Left lung (tissue), 10 donors: ENCODE data around the gene CUEDC1. TPM values are rescaled to one million over a fixed set of nuclear protein-coding genes. Genes with fewer than 3 reads are reported as not detected.

Source experiments
- ATAC-seq: fragments of 200-7000 bp; cut with Tn5 transposase; one replicate; pipeline ENCODE4 v1.9.1; 2020; ENCODE audit warnings: moderate library complexity
- DNase-seq, 4 donors: peaks; one replicate each; pipeline ENCODE4 v3.0.0-alpha.2; 2013 to 2020
- H3K27ac ChIP-seq, 2 donors: fragments of 200-600 bp; sonication (generic) in 1 of 2; one replicate each; pipeline versions ENCODE4 v1.5.0 to v1.8.0; 2020 to 2021
- H3K27me3 ChIP-seq, 2 donors: fragments of 200-600 bp; sonication (generic) in 1 of 2; one replicate each; pipeline versions ENCODE4 v1.5.0 to v1.8.0; 2020 to 2021
- H3K36me3 ChIP-seq, 2 donors: fragments of 200-600 bp; sonication (generic) in 1 of 2; one replicate each; pipeline versions ENCODE4 v1.5.0 to v1.8.0; 2020 to 2021
- H3K4me1 ChIP-seq, 2 donors: fragments of 200-600 bp; one replicate each; pipeline ENCODE4 v1.8.0; 2021
- H3K4me3 ChIP-seq, 2 donors: fragments of 200-600 bp; sonication (generic) in 1 of 2; one replicate each; pipeline versions ENCODE4 v1.5.0 to v1.8.0; 2020 to 2021; ENCODE audit warnings: mild to moderate bottlenecking in 1 of 2
- H3K9me3 ChIP-seq, 2 donors: fragments of 200-600 bp; sonication (generic) in 1 of 2; one replicate each; pipeline versions ENCODE4 v1.5.0 to v1.8.0; 2020 to 2021
- CTCF ChIP-seq, 2 donors: fragments of 200-600 bp; sonication (generic) in 1 of 2; IDR thresholded peaks; one replicate each; pipeline versions ENCODE4 v1.5.0 to v1.8.0; 2021; ENCODE audit warnings: antibody characterized with exemption in 2 of 2
- intact Hi-C, 2 donors: fragments of 100-400 bp; cut with DNase I; formaldehyde crosslinking; loops; one replicate each; pipeline versions ENCODE4 v1.11.2 to v1.14.2; 2022
- polyA plus RNA-seq, 6 donors: library from polyadenylated mRNA; unstranded; fragments of 120-200 nt; gene quantifications; one replicate each; pipeline ENCODE4 v1.2.1, GENCODE V29; 2013; ENCODE audit not compliant: insufficient read length in 6 of 6
- total RNA-seq, 2 donors: library from RNA; stranded (reverse); fragmentation: NEBNext Ultra II Directional; extraction: Animal tissue kit (Norgen Biotek cat#: 25700); gene quantifications; one replicate each; pipeline ENCODE4 v1.2.1, GENCODE V29; 2021
- donor health status: DM: no; HTN: yes; CAD: no.
- donor health status: DM: no; HTN: no; CAD: no.

CUEDC1 gene
- total and polyA plus RNA-seq, 8 donors: 38.2 to 47.7 (median 42.6) TPM

GRCh38 chr17:57876866-57877237 lies 78.4 kb downstream of the CUEDC1 start:
- no peak overlapping the region for H3K27ac ChIP-seq
- peaks cover 0 to 5% of the 10 kb centered on the region in 2 donors for H3K27me3 ChIP-seq
- H3K4me1 ChIP-seq: peaks cover 40 to 49% of the 10 kb centered on the region in 2 donors
- intact Hi-C loops: no loop called here
- peaks cover 0 to 32% of the 10 kb centered on the region in 2 donors for H3K36me3 ChIP-seq
- no peaks in the 10 kb centered on the region for H3K9me3 ChIP-seq
- no peak overlapping the region for H3K4me3 ChIP-seq
- no peak for TF ChIP-seq CTCF (IDR thresholded peaks at IDR 0.05)
- DNase-seq (no peak), ATAC-seq (no peak)

- Histone ChIP-seq H3K4me3 (no peak overlapping the region), H3K36me3 (peaks cover 0 to 35% of the 10 kb centered on the region in 2 donors), H3K4me1 (peaks cover 35 to 49% of the 10 kb centered on the region in 2 donors), H3K27me3 (peaks cover 0 to 5% of the 10 kb centered on the region in 2 donors), H3K27ac (peak overlapping the region; percentile 65 to 72), H3K9me3 (no peaks in the 10 kb centered on the region)
- intact Hi-C loops: no loop called here
- DNase-seq: no peak
- no peak for TF ChIP-seq CTCF (IDR thresholded peaks at IDR 0.05)
- no peak for ATAC-seq
Measured at GRCh38 chr17:57876023-57876865, 79.0 kb downstream of the CUEDC1 start.

- Histone ChIP-seq H3K27ac (peak overlapping the region; percentile 65 to 72), H3K36me3 (peaks cover 0 to 42% of the 10 kb centered on the region in 2 donors), H3K4me1 (peaks cover 30 to 49% of the 10 kb centered on the region in 2 donors), H3K27me3 (peaks cover 0 to 5% of the 10 kb centered on the region in 2 donors), H3K4me3 (no peak overlapping the region), H3K9me3 (no peaks in the 10 kb centered on the region)
- peak in 1 of 2 donors; percentile 37 for TF ChIP-seq CTCF (IDR thresholded peaks at IDR 0.05)
- peak; percentile 93 for ATAC-seq
- DNase-seq: peak; percentile 80 to 95 (median 88)
- intact Hi-C loops: no loop called here
Measured at GRCh38 chr17:57875290-57876022, 79.8 kb downstream of the CUEDC1 start.

GRCh38 chr17:57874434-57875289 lies 80.5 kb downstream of the CUEDC1 start:
- no peak for TF ChIP-seq CTCF (IDR thresholded peaks at IDR 0.05)
- DNase-seq (peak; percentile 83 to 94 (median 86)), ATAC-seq (peak; percentile 67)
- peaks cover 0 to 46% of the 10 kb centered on the region in 2 donors for H3K36me3 ChIP-seq
- peaks cover 0 to 5% of the 10 kb centered on the region in 2 donors for H3K27me3 ChIP-seq
- intact Hi-C loops: no loop called here
- H3K9me3 ChIP-seq: no peaks in the 10 kb centered on the region
- H3K27ac ChIP-seq: peak overlapping the region; percentile 65 to 72
- peaks cover 30 to 49% of the 10 kb centered on the region in 2 donors for H3K4me1 ChIP-seq
- H3K4me3 ChIP-seq: no peak overlapping the region
